Measurements from ENCODE around the gene FGF22.
"Not testable (repeated sequence)": the region's sequence is repeated elsewhere in the genome, so short reads cannot be mapped to it uniquely, and the experiment has no call there.

FGF22 gene

DNA sequence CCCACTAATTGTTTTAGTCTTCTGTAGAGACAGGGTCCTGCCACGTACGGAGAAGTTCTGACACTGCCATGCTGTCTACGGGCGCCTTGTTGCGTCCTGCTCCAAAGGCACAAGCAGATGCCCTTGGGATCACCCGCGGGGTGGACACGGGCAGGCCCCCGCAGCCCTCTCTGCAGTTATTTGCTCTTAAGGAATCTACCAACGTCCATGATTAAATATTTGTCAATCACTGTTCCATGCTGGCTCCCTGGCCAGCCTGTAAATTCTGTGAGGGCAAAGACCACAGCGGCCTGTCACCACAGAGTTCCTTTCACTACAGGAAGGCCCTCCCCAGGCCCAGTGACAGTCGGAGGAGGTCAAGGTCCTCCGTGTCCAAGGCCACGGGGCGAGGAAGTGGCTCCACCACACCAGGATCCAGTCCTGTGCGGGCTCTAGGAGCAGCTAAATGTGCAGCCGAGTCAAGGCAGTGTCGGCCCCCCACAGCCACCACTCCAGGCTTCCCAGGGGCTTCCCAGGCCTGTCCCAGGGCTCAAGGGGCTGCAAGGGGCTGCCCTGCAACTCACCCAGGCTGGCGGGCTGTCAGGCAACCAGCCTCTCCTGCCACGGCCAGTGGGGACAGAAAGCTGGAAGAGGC is 21.2 kb downstream of the FGF22 start:
- intact Hi-C loops (cut with micrococcal nuclease) = loop anchor here (2.0 to 5.0 kb wide), 2 partner anchors 28 to 91 kb away; partner anchors contain the start of genes MISP and POLRMT
- Mint-ChIP-seq H3K36me3 (ENCODE audit: low read depth) (peaks cover 53% of the 10 kb centered on the region), H3K4me1 (ENCODE audit: low read depth) (peaks cover 79% of the 10 kb centered on the region)

GRCh38 chr19:661427-662196 is 21.9 kb downstream of the FGF22 start:
- no peaks in the 10 kb centered on the region for H3K9me3 Mint-ChIP-seq
- peak overlapping the region; percentile 89 for H3K4me3 Mint-ChIP-seq
- peak overlapping the region; percentile 90 for H3K27ac Mint-ChIP-seq
- peaks cover 46% of the 10 kb centered on the region for H3K36me3 Mint-ChIP-seq (ENCODE audit: low read depth)
- H3K27me3 Mint-ChIP-seq = no peaks in the 10 kb centered on the region
- H3K4me1 Mint-ChIP-seq (ENCODE audit: low read depth) = peaks cover 73% of the 10 kb centered on the region
- intact Hi-C loops (cut with micrococcal nuclease) = loop anchor here (2.0 to 5.0 kb wide), 2 partner anchors 29 to 91 kb away; partner anchors contain the start of genes MISP and POLRMT

More for the DNA sequence above, 21.2 kb downstream of the FGF22 start:
- Mint-ChIP-seq H3K27ac (peak overlapping the region; percentile 90), H3K4me3 (peak overlapping the region; percentile 89), H3K27me3 (no peaks in the 10 kb centered on the region), H3K9me3 (no peaks in the 10 kb centered on the region)

GRCh38 chr19:662207-662961 is 22.7 kb downstream of the FGF22 start:
- no peaks in the 10 kb centered on the region for H3K27me3 Mint-ChIP-seq
- H3K36me3 Mint-ChIP-seq (ENCODE audit: low read depth) = peaks cover 38% of the 10 kb centered on the region
- H3K4me1 Mint-ChIP-seq (ENCODE audit: low read depth) = peaks cover 69% of the 10 kb centered on the region
- intact Hi-C loops (cut with micrococcal nuclease) = loop anchor here (5.0 kb wide), 1 partner anchor 90 kb away; the partner anchor contains the start of gene MISP
- H3K9me3 Mint-ChIP-seq = no peaks in the 10 kb centered on the region
- peak overlapping the region; percentile 90 for H3K27ac Mint-ChIP-seq
- peak overlapping the region; percentile 89 for H3K4me3 Mint-ChIP-seq

DNA sequence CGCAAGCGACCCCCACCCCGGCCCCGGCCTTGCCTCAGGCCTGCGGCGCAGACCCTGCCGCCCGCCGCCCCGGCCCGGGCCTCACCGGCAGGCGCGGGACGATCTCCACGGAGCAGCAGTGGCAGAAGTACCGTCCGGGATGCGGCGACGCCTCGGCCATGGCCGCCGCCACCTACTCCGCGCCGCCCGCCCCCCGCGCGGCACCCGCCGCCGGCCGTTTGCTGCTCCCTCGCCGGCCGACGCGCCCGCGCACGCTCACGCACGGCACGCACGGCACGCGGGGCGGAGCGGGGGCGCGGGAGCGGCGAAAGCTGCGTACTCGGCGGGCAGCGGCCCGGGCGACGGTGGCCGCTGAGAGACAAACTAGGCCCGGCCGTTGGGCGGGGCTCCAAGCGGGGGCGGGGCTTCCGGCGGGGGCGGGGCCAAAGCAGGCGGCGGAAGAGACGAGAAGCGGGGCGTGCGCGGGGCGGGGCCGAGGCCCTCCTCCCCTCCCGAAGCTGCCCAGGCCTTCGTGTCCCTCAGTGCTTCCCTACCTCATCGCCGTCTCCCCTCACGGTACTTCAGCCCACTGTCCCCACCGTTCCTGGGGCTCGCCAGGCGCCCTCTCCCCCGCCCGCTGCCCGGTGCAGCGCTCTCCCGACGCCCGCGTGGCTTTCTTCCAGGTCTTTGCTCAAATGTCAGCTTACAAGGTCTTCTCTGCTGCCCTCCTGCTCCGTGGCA is 23.4 kb downstream of the FGF22 start, which contains the start of gene RNF126:
Gene RNF126 (minus strand): TSS at position 253 of the 720 bp plus-strand sequence. CDS start 93 bp downstream, at position 160.
- H3K27me3 Mint-ChIP-seq = no peaks in the 10 kb centered on the region
- no peaks in the 10 kb centered on the region for H3K9me3 Mint-ChIP-seq
- peaks cover 31% of the 10 kb centered on the region for H3K36me3 Mint-ChIP-seq (ENCODE audit: low read depth)
- peak within 1 kb of the TSS; percentile 90 for H3K27ac Mint-ChIP-seq
- H3K4me1 Mint-ChIP-seq (ENCODE audit: low read depth) = peaks cover 71% of the 10 kb centered on the region
- H3K4me3 Mint-ChIP-seq = peak within 1 kb of the TSS; percentile 89
- intact Hi-C loops (cut with micrococcal nuclease) = loop anchor here (5.0 kb wide), 1 partner anchor 89 kb away; the partner anchor contains the start of gene MISP

DNA sequence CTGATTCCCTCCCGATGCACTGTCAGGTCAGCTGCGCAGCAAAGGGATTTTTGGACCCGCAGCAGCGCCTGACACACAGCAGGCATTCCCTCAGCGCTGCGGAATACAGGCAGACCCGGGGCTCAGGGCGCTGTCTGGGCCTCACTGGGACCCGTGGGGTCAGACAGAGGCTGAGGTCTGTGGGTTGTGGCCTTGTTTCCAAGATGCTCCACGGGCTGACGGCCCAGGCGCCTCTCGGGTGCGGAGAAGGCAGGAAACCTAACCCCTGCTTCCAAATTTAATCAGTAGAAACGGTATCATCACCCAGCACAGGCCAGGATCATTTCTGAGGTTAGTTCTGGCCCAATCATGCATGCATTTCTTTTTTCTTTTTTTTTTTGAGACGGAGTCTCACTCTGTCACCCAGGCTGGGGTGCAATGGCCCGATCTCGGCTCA is 24.0 kb downstream of the FGF22 start:
- Mint-ChIP-seq H3K27ac (peak overlapping the region; percentile 85), H3K4me1 (ENCODE audit: low read depth) (peaks cover 65% of the 10 kb centered on the region), H3K9me3 (peaks cover under 1% of the 10 kb centered on the region), H3K4me3 (peak overlapping the region; percentile 89), H3K36me3 (ENCODE audit: low read depth) (peaks cover 25% of the 10 kb centered on the region), H3K27me3 (no peaks in the 10 kb centered on the region)
- intact Hi-C loops (cut with micrococcal nuclease) = loop anchor here (5.0 kb wide), 1 partner anchor 89 kb away; the partner anchor contains the start of gene MISP

GRCh38 chr19:664913-665443 is 25.3 kb downstream of the FGF22 start:
- Mint-ChIP-seq H3K4me3 (peak overlapping the region; percentile 51), H3K36me3 (ENCODE audit: low read depth) (peaks cover 16% of the 10 kb centered on the region), H3K27me3 (peaks cover 4% of the 10 kb centered on the region), H3K9me3 (peaks cover 10% of the 10 kb centered on the region), H3K27ac (peak overlapping the region; percentile 63), H3K4me1 (ENCODE audit: low read depth) (peaks cover 60% of the 10 kb centered on the region)
- intact Hi-C loops (cut with micrococcal nuclease) = loop anchor here (1.0 to 5.0 kb wide), 3 partner anchors 14 to 87 kb away; partner anchors contain the start of gene MISP

DNA sequence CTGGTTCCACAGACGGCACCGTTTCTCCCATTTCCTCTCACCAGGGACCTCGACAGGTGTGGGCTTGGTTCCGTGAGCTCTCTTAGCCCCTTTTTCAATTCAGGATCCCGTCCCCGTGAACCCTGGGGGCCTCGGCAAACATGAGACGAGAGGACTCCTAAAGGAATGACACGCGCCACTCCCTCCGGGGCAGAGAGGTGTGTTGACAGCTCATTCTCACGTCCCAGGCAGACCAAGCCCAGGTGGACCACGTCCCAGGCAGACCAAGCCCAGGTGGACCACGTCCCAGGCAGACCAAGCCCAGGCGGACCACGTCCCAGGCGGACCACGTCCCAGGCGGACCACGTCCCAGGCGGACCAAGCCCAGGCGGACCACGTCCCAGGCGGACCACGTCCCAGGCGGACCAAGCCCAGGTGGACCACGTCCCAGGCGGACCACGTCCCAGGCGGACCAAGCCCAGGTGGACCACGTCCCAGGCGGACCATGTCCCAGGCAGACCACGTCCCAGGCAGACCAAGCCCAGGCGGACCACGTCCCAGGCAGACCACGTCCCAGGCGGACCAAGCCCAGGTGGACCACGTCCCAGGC is 27.4 kb downstream of the FGF22 start:
- H3K36me3 Mint-ChIP-seq (ENCODE audit: low read depth); H3K9me3 Mint-ChIP-seq; H3K27me3 Mint-ChIP-seq; intact Hi-C loops (cut with micrococcal nuclease); H3K4me3 Mint-ChIP-seq: not testable (repeated sequence)
- Mint-ChIP-seq H3K27ac (peak overlapping the region; percentile 57), H3K4me1 (ENCODE audit: low read depth) (peaks cover 46% of the 10 kb centered on the region)

- peak overlapping the region; percentile 21 for H3K27ac Mint-ChIP-seq
- intact Hi-C loops (cut with micrococcal nuclease); H3K27me3 Mint-ChIP-seq; H3K9me3 Mint-ChIP-seq; H3K36me3 Mint-ChIP-seq (ENCODE audit: low read depth); H3K4me3 Mint-ChIP-seq: not testable (repeated sequence)
- H3K4me1 Mint-ChIP-seq (ENCODE audit: low read depth) = peaks cover 44% of the 10 kb centered on the region
These were observed 29.2 kb downstream of the FGF22 start for GRCh38 chr19:668675-669434.

GRCh38 chr19:670609-671075 is 31.0 kb downstream of the FGF22 start:
- Mint-ChIP-seq H3K36me3 (ENCODE audit: low read depth) (no peaks in the 10 kb centered on the region), H3K4me3 (no peak overlapping the region), H3K27ac (no peak overlapping the region), H3K9me3 (peaks cover 10% of the 10 kb centered on the region), H3K4me1 (ENCODE audit: low read depth) (peaks cover 39% of the 10 kb centered on the region), H3K27me3 (peaks cover 22% of the 10 kb centered on the region)
- intact Hi-C loops (cut with micrococcal nuclease) = no loop called here

- Mint-ChIP-seq H3K9me3 (peaks cover under 1% of the 10 kb centered on the region), H3K27ac (peak overlapping the region; percentile 43), H3K4me1 (ENCODE audit: low read depth) (peaks cover 47% of the 10 kb centered on the region), H3K36me3 (ENCODE audit: low read depth) (no peaks in the 10 kb centered on the region), H3K27me3 (peaks cover 49% of the 10 kb centered on the region), H3K4me3 (no peak overlapping the region)
- intact Hi-C loops (cut with micrococcal nuclease) = no loop called here
These were observed 34.8 kb downstream of the FGF22 start for GRCh38 chr19:674282-675151.

- Mint-ChIP-seq H3K4me3 (peak overlapping the region; percentile 30), H3K27ac (peak overlapping the region; percentile 27), H3K4me1 (ENCODE audit: low read depth) (peaks cover 47% of the 10 kb centered on the region), H3K36me3 (ENCODE audit: low read depth) (peaks cover 6% of the 10 kb centered on the region), H3K9me3 (no peaks in the 10 kb centered on the region), H3K27me3 (peaks cover 49% of the 10 kb centered on the region)
- intact Hi-C loops (cut with micrococcal nuclease) = no loop called here
These were observed 36.3 kb downstream of the FGF22 start for GRCh38 chr19:676007-676338.

Measured in dendritic cell treated with granulocyte-macrophage colony-stimulating factor and Interleukin-4, amounts not matched to agents 40 ng/mL and 50 ng/mL, for 4 days (primary cell).